GM12878 (cell line): ENCODE data around the gene WHRN. TPM values are rescaled to one million over a fixed set of nuclear protein-coding genes. Genes with fewer than 3 reads are reported as not detected.
A peak's percentile ranks its signal among the peaks of the same experiment; 100 is the strongest.

Experiments
- ATAC-seq: fragments of 200-7000 bp; cut with Tn5 transposase; 3 replicates; pipeline ENCODE4 v1.9.1; 2020; ENCODE audit warnings: mild to moderate bottlenecking, moderate library complexity
- BruUV-seq: library from RNA; stranded (reverse); fragments of 400-500 nt; replicated peaks from 2 replicates; lab custom pipeline; 2021; lab: Mats Ljungman, UMichigan
- CTCF ChIA-PET: fragments of 300-600 bp; sonication (Branson Sonifier 250); formaldehyde crosslinking; extraction: SDS; loops from one replicate; lab custom pipeline; 2021; ENCODE audit warnings: inconsistent platforms; lab: Yijun Ruan, JAX
- POLR2A ChIA-PET: fragments of 350-600 bp; formaldehyde crosslinking; extraction: SDS; loops from one replicate; lab custom pipeline; 2021; ENCODE audit warnings: inconsistent platforms; lab: Charles Lee
- RAD21 ChIA-PET: fragments of 300-600 bp; sonication (Branson Sonifier 250); formaldehyde crosslinking; loops from one replicate; lab custom pipeline; 2023; ENCODE audit warnings: antibody characterized with exemption; ENCODE audit not compliant: unreplicated experiment; lab: Charles Lee
- SMC1A ChIA-PET: fragments of 300-600 bp; sonication (Branson Sonifier 250); formaldehyde crosslinking; loops from one replicate; lab custom pipeline; 2023; ENCODE audit not compliant: unreplicated experiment, uncharacterized antibody; lab: Charles Lee
- DNase-seq: peaks from one replicate; pipeline ENCODE4 v3.0.0-alpha.2; 2011; ENCODE audit warnings: low read depth, low spot score
- FAIRE-seq: peaks from 3 replicates; lab custom pipeline; 2011; peaks lifted over from hg19 to GRCh38; lab: Jason Lieb, UNC
- H2AFZ ChIP-seq: 2 replicates; pipeline ENCODE4 v1.6.0; 2011; ENCODE audit warnings: low read depth, low read length, control low read depth; ENCODE audit not compliant: control insufficient read depth
- H3K27ac ChIP-seq: 2 replicates; pipeline ENCODE4 v1.5.1; 2011; ENCODE audit warnings: control low read depth; ENCODE audit not compliant: control insufficient read depth, insufficient read depth
- H3K27me3 ChIP-seq, 2 experiments: replicated peaks in 1 of 2; 2 replicates each; pipeline versions ENCODE4 v1.6.0 to v1.6.1; 2011; ENCODE audit warnings: low read length in 1 of 2; ENCODE audit not compliant: control insufficient read depth in 2 of 2, insufficient read depth in 2 of 2
- H3K36me3 ChIP-seq, 2 experiments: 2 replicates each; pipeline ENCODE4 v1.5.1; 2011; ENCODE audit warnings: low read length in 1 of 2; ENCODE audit not compliant: control insufficient read depth in 2 of 2, insufficient read depth in 2 of 2
- H3K4me1 ChIP-seq: 2 replicates; pipeline ENCODE4 v1.6.1; 2011; ENCODE audit warnings: mild to moderate bottlenecking, low read length, moderate library complexity, mixed read lengths; ENCODE audit not compliant: control insufficient read depth, insufficient read depth
- H3K4me2 ChIP-seq: 2 replicates; pipeline ENCODE4 v1.6.0; 2011; ENCODE audit warnings: control low read depth; ENCODE audit not compliant: control insufficient read depth, insufficient read depth
- H3K4me3 ChIP-seq: fragments of 200-600 bp; sonication (generic); 2 replicates; pipeline ENCODE4 v1.5.1; 2016
- H3K79me2 ChIP-seq: 2 replicates; pipeline ENCODE4 v1.6.0; 2011; ENCODE audit warnings: low read length; ENCODE audit not compliant: control insufficient read depth, insufficient read depth
- H3K9ac ChIP-seq: 2 replicates; pipeline ENCODE4 v1.8.0; 2011; ENCODE audit warnings: low read length, control low read depth, mixed read lengths; ENCODE audit not compliant: control insufficient read depth, insufficient read depth
- H3K9me3 ChIP-seq: replicated peaks from 3 replicates; pipeline ENCODE4 v1.5.1; 2011; ENCODE audit warnings: mild to moderate bottlenecking, low read length; ENCODE audit not compliant: control insufficient read depth, insufficient read depth
- H4K20me1 ChIP-seq: 2 replicates; pipeline ENCODE4 v1.6.0; 2011; ENCODE audit not compliant: control insufficient read depth, insufficient read depth
- CBX3 ChIP-seq: fragments of 200-600 bp; sonication (generic); IDR thresholded peaks from 2 replicates; pipeline ENCODE4 v1.6.1; 2016; ENCODE audit warnings: low read depth, borderline replicate concordance
- LARP7 ChIP-seq: fragments of 450-650 bp; IDR thresholded peaks from 2 replicates; pipeline ENCODE4 v1.6.1; 2017; ENCODE audit warnings: mild to moderate bottlenecking
- NBN ChIP-seq: fragments of 450-650 bp; IDR thresholded peaks from 2 replicates; pipeline ENCODE4 v1.6.1; 2016
- NRF1 ChIP-seq: conservative IDR thresholded peaks from 2 replicates; pipeline ENCODE4 v1.6.1; 2011; ENCODE audit warnings: mild to moderate bottlenecking, low read depth, low read length, improper control_type of control experiment
- RAD21 ChIP-seq: IDR thresholded peaks from 2 replicates; pipeline ENCODE4 v1.6.1; 2011; ENCODE audit warnings: mild to moderate bottlenecking, low read depth, low read length, moderate library complexity; ENCODE audit not compliant: insufficient read depth
- SMC3 ChIP-seq: IDR thresholded peaks from 2 replicates; pipeline ENCODE4 v1.6.1; 2011; ENCODE audit warnings: low read length, improper control_type of control experiment, borderline replicate concordance
- YY1 ChIP-seq: IDR thresholded peaks from 2 replicates; pipeline ENCODE4 v1.6.1; 2011; ENCODE audit warnings: low read depth, mild to moderate bottlenecking, low read length
- ZNF207 ChIP-seq: fragments of 450-650 bp; IDR thresholded peaks from 2 replicates; pipeline ENCODE4 v1.6.1; 2014; ENCODE audit warnings: antibody characterized with exemption, mild to moderate bottlenecking, borderline replicate concordance
- ZNF384 ChIP-seq: IDR thresholded peaks from 2 replicates; pipeline ENCODE4 v1.6.1; 2012; ENCODE audit warnings: low read depth, mild to moderate bottlenecking, low read length, improper control_type of control experiment, borderline replicate concordance
- WGBS: methylation state at CpG from one replicate; pipeline ENCODE4 v1.1.6; 2016; ENCODE audit warnings: low lambda C conversion rate; ENCODE audit not compliant: insufficient replicate concordance, insufficient coverage; ENCODE audit errors: missing lambda C conversion rate; 5-methylcytosine and 5-hydroxymethylcytosine counted together
- in situ Hi-C: fragments of 300-500 bp; cut with MboI; formaldehyde crosslinking; loops from 9 replicates; pipeline ENCODE4 v1.14.3; 2018; ENCODE audit warnings: mixed read lengths
- intact Hi-C: fragments of 100-400 bp; cut with micrococcal nuclease; formaldehyde crosslinking; loops from one replicate; pipeline ENCODE4 v1.14.2; 2022; ENCODE audit not compliant: unreplicated experiment
- polyA plus RNA-seq, 11 experiments: library from polyadenylated mRNA; depleted of rRNA in 4 of 11; unstranded in 6 of 11; stranded (reverse) in 5 of 11; fragments of >200 nt; fragmentation: Nextera tagmentation in 4 of 11; fragmentation: Illumina TruSeq in 1 of 11; extraction: Ambion mirVana in 4 of 11; extraction: Trizol in 1 of 11; gene quantifications; 1 replicate in 1 of 11; 2 replicates in 10 of 11; pipeline versions ENCODE4 v1.2.1 to v1.2.3, GENCODE V29; 2011 to 2016; ENCODE audit warnings: inconsistent platforms in 2 of 11, missing spikeins in 2 of 11, low read depth in 1 of 11
- total RNA-seq, 4 experiments: library from RNA; depleted of rRNA in 3 of 4; stranded (reverse); fragments of >200 nt in 3 of 4; fragmentation: Illumina TruSeq in 1 of 4; extraction: Trizol in 1 of 4; gene quantifications; 2 replicates each; pipeline versions ENCODE4 v1.2.1 to v1.2.3, GENCODE V29; 2013 to 2021
- TF ChIP-seq, protein P1 (sequence below): fragments of 450-650 bp; formaldehyde crosslinking; IDR thresholded peaks from 2 replicates; pipeline ENCODE4 v1.4.0; 2022; ENCODE audit warnings: mild to moderate bottlenecking, moderate library complexity
- TF ChIP-seq, protein P2 (sequence below), 3 experiments: IDR thresholded peaks in 2 of 3; conservative IDR thresholded peaks in 1 of 3; 2 replicates each; pipeline ENCODE4 v1.5.1; 2011; ENCODE audit warnings: low read depth in 3 of 3, low read length in 3 of 3, mild to moderate bottlenecking in 3 of 3, control low read depth in 2 of 3, moderate library complexity in 2 of 3, inconsistent platforms in 1 of 3, mixed read lengths in 1 of 3; ENCODE audit not compliant: control insufficient read depth in 2 of 3, insufficient read depth in 1 of 3; ENCODE audit errors: extremely low read depth in 1 of 3
- TF ChIP-seq, protein P3 (sequence below): IDR thresholded peaks from 2 replicates; pipeline ENCODE4 v1.6.1; 2012; ENCODE audit warnings: low read depth, low read length, improper control_type of control experiment
- TF ChIP-seq, protein P4 (sequence below): fragments of 450-650 bp; IDR thresholded peaks from 2 replicates; pipeline ENCODE4 v1.6.1; 2017; ENCODE audit warnings: borderline replicate concordance

Gene WHRN
- total and polyA plus RNA-seq, 10 of the 15 experiments (the other 5 are each of a cell fraction or from before 2014, with no cell fraction given) = 0.04 to 18.2 (median 0.68) TPM; not detected in 1

DNA sequence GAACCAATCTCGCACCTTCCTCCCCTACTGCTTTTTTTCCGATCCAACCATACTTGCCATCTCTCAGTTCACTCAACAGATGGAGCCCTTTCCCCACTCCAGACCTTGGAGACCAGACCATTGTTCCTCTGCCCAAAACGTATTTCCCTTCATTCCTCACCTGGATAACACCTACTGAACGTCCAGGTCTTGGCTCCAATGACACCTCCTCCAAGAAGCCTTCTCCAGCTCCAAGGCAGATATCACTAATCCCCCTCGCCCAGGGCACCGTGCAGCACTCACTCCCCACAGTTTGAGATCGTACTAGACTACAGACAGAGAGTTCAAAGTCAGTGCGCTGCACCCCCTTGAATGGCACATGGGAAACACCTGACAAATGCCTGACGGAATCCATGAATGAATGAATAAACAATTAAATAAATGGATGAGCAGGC is 70.4 kb downstream of the WHRN start:
- H3K4me2 ChIP-seq = no peak overlapping the region
- peak; percentile 77 for ATAC-seq
- peaks cover 0 to 4% of the 10 kb centered on the region in 2 experiments; a peak in 1 of 4 replicates for H3K27me3 ChIP-seq
- H3K79me2 ChIP-seq = no peaks in the 10 kb centered on the region
- peak; percentile 44 for FAIRE-seq
- ChIA-PET POLR2A (interaction anchor here (0.5 to 1.4 kb wide), 3 partner anchors 16 to 160 kb away, joined by 3 to 5 read pairs (median 3); no protein-coding TSS in a partner anchor), RAD21 (interaction anchor here (0.6 to 6.5 kb wide), 15 partner anchors 15 to 219 kb away, joined by 3 to 49 read pairs (median 3); no protein-coding TSS in a partner anchor), SMC1A (interaction anchor here (0.9 to 10.1 kb wide), 20 partner anchors 9 to 218 kb away, joined by 3 to 139 read pairs (median 4); partner anchors contain the start of gene WHRN), CTCF (interaction anchor here (0.7 to 8.1 kb wide), 34 partner anchors 8 to 1092 kb away, joined by 3 to 104 read pairs (median 4); partner anchors contain the start of gene WHRN)
- intact Hi-C loops (loop anchor here (1.0 kb wide), 2 partner anchors 72 to 218 kb away; no protein-coding TSS in a partner anchor), in situ Hi-C loops (no loop called here)
- 20% methylated on average over 9 of the region's 9 CpGs for WGBS
- no peak overlapping the region for H2AFZ ChIP-seq
- H3K9me3 ChIP-seq = no peaks in the 10 kb centered on the region
- H3K9ac ChIP-seq = no peak overlapping the region
- H4K20me1 ChIP-seq = no peaks in the 10 kb centered on the region
- DNase-seq = no peak
- H3K4me1 ChIP-seq = no peaks in the 10 kb centered on the region
- no TSS peak for BruUV-seq
- no peak overlapping the region for H3K27ac ChIP-seq
- no peaks in the 10 kb centered on the region; a peak in 1 of 4 replicates for H3K36me3 ChIP-seq
- H3K4me3 ChIP-seq = no peak overlapping the region
- TF ChIP-seq, protein P1, sequence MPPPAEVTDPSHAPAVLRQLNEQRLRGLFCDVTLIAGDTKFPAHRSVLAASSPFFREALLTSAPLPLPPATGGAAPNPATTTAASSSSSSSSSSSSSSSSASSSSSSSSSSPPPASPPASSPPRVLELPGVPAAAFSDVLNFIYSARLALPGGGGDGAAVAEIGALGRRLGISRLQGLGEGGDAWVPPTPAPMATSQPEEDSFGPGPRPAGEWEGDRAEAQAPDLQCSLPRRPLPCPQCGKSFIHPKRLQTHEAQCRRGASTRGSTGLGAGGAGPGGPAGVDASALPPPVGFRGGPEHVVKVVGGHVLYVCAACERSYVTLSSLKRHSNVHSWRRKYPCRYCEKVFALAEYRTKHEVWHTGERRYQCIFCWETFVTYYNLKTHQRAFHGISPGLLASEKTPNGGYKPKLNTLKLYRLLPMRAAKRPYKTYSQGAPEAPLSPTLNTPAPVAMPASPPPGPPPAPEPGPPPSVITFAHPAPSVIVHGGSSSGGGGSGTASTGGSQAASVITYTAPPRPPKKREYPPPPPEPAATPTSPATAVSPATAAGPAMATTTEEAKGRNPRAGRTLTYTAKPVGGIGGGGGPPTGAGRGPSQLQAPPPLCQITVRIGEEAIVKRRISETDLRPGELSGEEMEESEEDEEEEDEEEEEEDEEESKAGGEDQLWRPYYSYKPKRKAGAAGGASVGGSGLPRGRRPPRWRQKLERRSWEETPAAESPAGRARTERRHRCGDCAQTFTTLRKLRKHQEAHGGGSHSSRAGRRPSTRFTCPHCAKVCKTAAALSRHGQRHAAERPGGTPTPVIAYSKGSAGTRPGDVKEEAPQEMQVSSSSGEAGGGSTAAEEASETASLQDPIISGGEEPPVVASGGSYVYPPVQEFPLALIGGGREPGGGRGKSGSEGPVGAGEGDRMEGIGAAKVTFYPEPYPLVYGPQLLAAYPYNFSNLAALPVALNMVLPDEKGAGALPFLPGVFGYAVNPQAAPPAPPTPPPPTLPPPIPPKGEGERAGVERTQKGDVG (CRISPR knock-in tag) = no peak
- TF ChIP-seq NBN (0 out of 2 replicates have a peak, but pooled peaks have one; percentile 32), CBX3 (no peak), ZNF384 (peak; percentile 48; the same call in 1 of the 2 replicates), NRF1 (no peak), RAD21 (peak; percentile 91), ZNF207 (no peak), YY1 (peak; percentile 53; the same call in 1 of the 2 replicates), SMC3 (peak; percentile 69), LARP7 (no peak)
- TF ChIP-seq, protein P2, sequence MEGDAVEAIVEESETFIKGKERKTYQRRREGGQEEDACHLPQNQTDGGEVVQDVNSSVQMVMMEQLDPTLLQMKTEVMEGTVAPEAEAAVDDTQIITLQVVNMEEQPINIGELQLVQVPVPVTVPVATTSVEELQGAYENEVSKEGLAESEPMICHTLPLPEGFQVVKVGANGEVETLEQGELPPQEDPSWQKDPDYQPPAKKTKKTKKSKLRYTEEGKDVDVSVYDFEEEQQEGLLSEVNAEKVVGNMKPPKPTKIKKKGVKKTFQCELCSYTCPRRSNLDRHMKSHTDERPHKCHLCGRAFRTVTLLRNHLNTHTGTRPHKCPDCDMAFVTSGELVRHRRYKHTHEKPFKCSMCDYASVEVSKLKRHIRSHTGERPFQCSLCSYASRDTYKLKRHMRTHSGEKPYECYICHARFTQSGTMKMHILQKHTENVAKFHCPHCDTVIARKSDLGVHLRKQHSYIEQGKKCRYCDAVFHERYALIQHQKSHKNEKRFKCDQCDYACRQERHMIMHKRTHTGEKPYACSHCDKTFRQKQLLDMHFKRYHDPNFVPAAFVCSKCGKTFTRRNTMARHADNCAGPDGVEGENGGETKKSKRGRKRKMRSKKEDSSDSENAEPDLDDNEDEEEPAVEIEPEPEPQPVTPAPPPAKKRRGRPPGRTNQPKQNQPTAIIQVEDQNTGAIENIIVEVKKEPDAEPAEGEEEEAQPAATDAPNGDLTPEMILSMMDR (IDR thresholded peaks at IDR 0.05 in 2 of 3, conservative IDR thresholded peaks at IDR 0.05 in 1 of 3; ENCODE audit: control insufficient read depth in 2 of 3, extremely low read depth in 1 of 3, insufficient read depth in 1 of 3, low read depth in 3 of 3, low read length in 3 of 3) = peak; percentile 58 to 75 (median 71)
- TF ChIP-seq, protein P3, sequence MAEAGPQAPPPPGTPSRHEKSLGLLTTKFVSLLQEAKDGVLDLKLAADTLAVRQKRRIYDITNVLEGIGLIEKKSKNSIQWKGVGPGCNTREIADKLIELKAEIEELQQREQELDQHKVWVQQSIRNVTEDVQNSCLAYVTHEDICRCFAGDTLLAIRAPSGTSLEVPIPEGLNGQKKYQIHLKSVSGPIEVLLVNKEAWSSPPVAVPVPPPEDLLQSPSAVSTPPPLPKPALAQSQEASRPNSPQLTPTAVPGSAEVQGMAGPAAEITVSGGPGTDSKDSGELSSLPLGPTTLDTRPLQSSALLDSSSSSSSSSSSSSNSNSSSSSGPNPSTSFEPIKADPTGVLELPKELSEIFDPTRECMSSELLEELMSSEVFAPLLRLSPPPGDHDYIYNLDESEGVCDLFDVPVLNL = no peak
- TF ChIP-seq, protein P4, sequence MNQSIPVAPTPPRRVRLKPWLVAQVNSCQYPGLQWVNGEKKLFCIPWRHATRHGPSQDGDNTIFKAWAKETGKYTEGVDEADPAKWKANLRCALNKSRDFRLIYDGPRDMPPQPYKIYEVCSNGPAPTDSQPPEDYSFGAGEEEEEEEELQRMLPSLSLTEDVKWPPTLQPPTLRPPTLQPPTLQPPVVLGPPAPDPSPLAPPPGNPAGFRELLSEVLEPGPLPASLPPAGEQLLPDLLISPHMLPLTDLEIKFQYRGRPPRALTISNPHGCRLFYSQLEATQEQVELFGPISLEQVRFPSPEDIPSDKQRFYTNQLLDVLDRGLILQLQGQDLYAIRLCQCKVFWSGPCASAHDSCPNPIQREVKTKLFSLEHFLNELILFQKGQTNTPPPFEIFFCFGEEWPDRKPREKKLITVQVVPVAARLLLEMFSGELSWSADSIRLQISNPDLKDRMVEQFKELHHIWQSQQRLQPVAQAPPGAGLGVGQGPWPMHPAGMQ = no peak
